H1 (cell line): Measurements from ENCODE around the gene KRT27. TPM values are rescaled to one million over a fixed set of nuclear protein-coding genes. Genes with fewer than 3 reads are reported as not detected.

Source experiments
- CTCF ChIA-PET: fragments of 300-600 bp; sonication (Branson Sonifier 250); formaldehyde crosslinking; loops from one replicate; lab custom pipeline; 2021; ENCODE audit not compliant: partially characterized antibody; lab: Charles Lee
- POLR2A ChIA-PET: fragments of 300-600 bp; sonication (Branson Sonifier 250); formaldehyde crosslinking; loops from one replicate; lab custom pipeline; 2021; ENCODE audit warnings: inconsistent platforms; ENCODE audit not compliant: partially characterized antibody; lab: Charles Lee
- DNase-seq, 2 experiments: peaks; one replicate each; pipeline versions ENCODE4 v3.0.0 to v3.0.0-alpha.2; 2010 to 2022; ENCODE audit warnings: low spot score in 2 of 2, low read depth in 1 of 2, mixed read lengths in 1 of 2
- FAIRE-seq: peaks from 2 replicates; lab custom pipeline; 2011; peaks lifted over from hg19 to GRCh38; lab: Jason Lieb, UNC
- H2AFZ ChIP-seq: 2 replicates; pipeline ENCODE4 v1.8.1; 2012; ENCODE audit warnings: low read length, inconsistent platforms
- H2AK5ac ChIP-seq: 2 replicates; pipeline ENCODE4 v1.6.1; 2013; ENCODE audit warnings: low read depth, low read length
- H2BK120ac ChIP-seq: replicated peaks from 2 replicates; pipeline ENCODE3; 2013; ENCODE audit warnings: low read depth, low read length, inconsistent platforms
- H2BK12ac ChIP-seq: 2 replicates; pipeline ENCODE4 v1.6.1; 2013; ENCODE audit warnings: low read depth, low read length
- H2BK15ac ChIP-seq: 2 replicates; pipeline ENCODE4 v1.6.1; 2013; ENCODE audit warnings: low read length
- H2BK20ac ChIP-seq: 2 replicates; pipeline ENCODE4 v1.6.1; 2013; ENCODE audit warnings: low read length
- H2BK5ac ChIP-seq: 2 replicates; pipeline ENCODE4 v1.6.1; 2013; ENCODE audit warnings: low read depth, low read length
- H3K14ac ChIP-seq: 2 replicates; pipeline ENCODE4 v1.6.1; 2013; ENCODE audit warnings: inconsistent platforms; ENCODE audit not compliant: insufficient read length
- H3K18ac ChIP-seq: 2 replicates; pipeline ENCODE4 v1.6.1; 2013; ENCODE audit warnings: low read length; ENCODE audit errors: extremely low read depth
- H3K23ac ChIP-seq: 2 replicates; pipeline ENCODE4 v1.6.1; 2013; ENCODE audit warnings: inconsistent platforms; ENCODE audit not compliant: insufficient read length
- H3K23me2 ChIP-seq: 2 replicates; pipeline ENCODE4 v1.6.1; 2013; ENCODE audit warnings: low read depth, low read length
- H3K27ac ChIP-seq: 2 replicates; pipeline ENCODE4 v1.6.1; 2011; ENCODE audit warnings: low read depth, low read length, inconsistent platforms
- H3K27me3 ChIP-seq, 4 experiments: replicated peaks in 1 of 4; 1 replicate in 1 of 4; 2 replicates in 3 of 4; pipeline versions ENCODE4 v1.6.1 to v1.8.1; 2011 to 2013; ENCODE audit warnings: low read length in 3 of 4, mild to moderate bottlenecking in 3 of 4, inconsistent platforms in 2 of 4, mixed read lengths in 2 of 4, moderate library complexity in 1 of 4; ENCODE audit not compliant: control insufficient read depth in 3 of 4, insufficient read depth in 3 of 4; ENCODE audit errors: extremely low read depth in 1 of 4
- H3K36me3 ChIP-seq, 4 experiments: 2 replicates each; pipeline versions ENCODE4 v1.6.1 to v1.8.1; 2011 to 2013; ENCODE audit warnings: mild to moderate bottlenecking in 4 of 4, low read length in 3 of 4, moderate library complexity in 2 of 4, control low read depth in 1 of 4, inconsistent platforms in 1 of 4; ENCODE audit not compliant: insufficient read depth in 4 of 4, control insufficient read depth in 2 of 4
- H3K4ac ChIP-seq: replicated peaks from 2 replicates; pipeline ENCODE3; 2013; ENCODE audit warnings: low read length, low read depth, mixed read lengths, inconsistent platforms; ENCODE audit not compliant: insufficient read length
- H3K4me1 ChIP-seq, 4 experiments: replicated peaks in 1 of 4; 1 replicate in 1 of 4; 2 replicates in 3 of 4; pipeline versions ENCODE4 v1.6.1 to v1.8.1; 2011 to 2013; ENCODE audit warnings: low read length in 3 of 4, inconsistent platforms in 2 of 4, mixed read lengths in 1 of 4; ENCODE audit not compliant: insufficient read depth in 4 of 4, control insufficient read depth in 3 of 4
- H3K4me2 ChIP-seq, 2 experiments: 2 replicates each; pipeline versions ENCODE4 v1.6.1 to v1.8.1; 2011 to 2013; ENCODE audit warnings: low read depth in 2 of 2, low read length in 2 of 2, control low read depth in 1 of 2, inconsistent platforms in 1 of 2, mild to moderate bottlenecking in 1 of 2; ENCODE audit not compliant: insufficient read depth in 1 of 2
- H3K4me3 ChIP-seq, 4 experiments: fragments of 200-600, 300-600 bp in 1 of 4; sonication (generic), shearing (Covaris generic), sonication (Bioruptor Twin) in 1 of 4; 2 replicates each; pipeline versions ENCODE4 v1.5.1 to v1.8.1; 2011 to 2016; ENCODE audit warnings: low read length in 4 of 4, low read depth in 3 of 4, control low read depth in 2 of 4, inconsistent platforms in 2 of 4, mild to moderate bottlenecking in 2 of 4, mixed read lengths in 1 of 4, moderate library complexity in 1 of 4; ENCODE audit not compliant: insufficient read depth in 2 of 4; ENCODE audit errors: extremely low read depth in 1 of 4
- H3K56ac ChIP-seq: replicated peaks from 2 replicates; pipeline ENCODE3; 2013; ENCODE audit warnings: low read depth, mild to moderate bottlenecking, mixed read lengths, low read length, inconsistent platforms; ENCODE audit not compliant: insufficient read length
- H3K79me1 ChIP-seq: 2 replicates; pipeline ENCODE4 v1.6.1; 2013; ENCODE audit warnings: low read depth, low read length, control low read depth
- H3K79me2 ChIP-seq, 2 experiments: 2 replicates each; pipeline versions ENCODE4 v1.6.1 to v1.8.1; 2012 to 2013; ENCODE audit warnings: low read length in 2 of 2, mild to moderate bottlenecking in 2 of 2, inconsistent platforms in 1 of 2; ENCODE audit not compliant: insufficient read depth in 2 of 2, control insufficient read depth in 1 of 2
- H3K9ac ChIP-seq, 4 experiments: replicated peaks in 1 of 4; 1 replicate in 1 of 4; 2 replicates in 3 of 4; pipeline versions ENCODE4 v1.6.1 to v1.8.1; 2011 to 2013; ENCODE audit warnings: low read depth in 3 of 4, low read length in 3 of 4, control low read depth in 2 of 4, mild to moderate bottlenecking in 2 of 4, moderate library complexity in 2 of 4, inconsistent platforms in 1 of 4; ENCODE audit errors: extremely low read depth in 1 of 4
- H3K9me3 ChIP-seq, 2 experiments: 2 replicates each; pipeline versions ENCODE4 v1.6.1 to v1.8.1; 2012 to 2013; ENCODE audit warnings: mild to moderate bottlenecking in 2 of 2, moderate library complexity in 2 of 2, control low read depth in 1 of 2, inconsistent platforms in 1 of 2, low read depth in 1 of 2, low read length in 1 of 2, mixed read lengths in 1 of 2; ENCODE audit not compliant: insufficient read depth in 2 of 2
- H4K20me1 ChIP-seq, 2 experiments: replicated peaks in 1 of 2; 2 replicates each; pipeline versions ENCODE3 to v1.8.1; 2011 to 2013; ENCODE audit warnings: inconsistent platforms in 2 of 2, low read length in 2 of 2, mild to moderate bottlenecking in 1 of 2; ENCODE audit not compliant: insufficient read depth in 2 of 2, control insufficient read depth in 1 of 2
- H4K5ac ChIP-seq: 2 replicates; pipeline ENCODE4 v1.6.1; 2013; ENCODE audit warnings: low read length, low read depth, mixed read lengths, inconsistent platforms; ENCODE audit not compliant: insufficient read length
- H4K8ac ChIP-seq: 2 replicates; pipeline ENCODE4 v1.8.0; 2013; ENCODE audit warnings: mild to moderate bottlenecking, moderate library complexity, low read length, inconsistent platforms; ENCODE audit not compliant: insufficient read depth; ENCODE audit errors: extremely low read depth
- H4K91ac ChIP-seq: replicated peaks from 2 replicates; pipeline ENCODE3; 2013; ENCODE audit warnings: low read length, mixed read lengths, inconsistent platforms; ENCODE audit not compliant: insufficient read length
- CREB1 ChIP-seq: IDR thresholded peaks from 2 replicates; pipeline ENCODE4 v1.6.1; 2012; ENCODE audit warnings: inconsistent platforms
- CTBP2 ChIP-seq: IDR thresholded peaks from 2 replicates; pipeline ENCODE4 v1.7.0; 2011; ENCODE audit warnings: borderline replicate concordance, mild to moderate bottlenecking, moderate library complexity, mixed read lengths, low read length; ENCODE audit not compliant: insufficient read depth, insufficient read length
- EP300 ChIP-seq, 2 experiments: IDR thresholded peaks; 1 replicate in 1 of 2; 2 replicates in 1 of 2; pipeline ENCODE4 v1.6.1; 2011 to 2012; ENCODE audit warnings: low read depth in 2 of 2, low read length in 2 of 2, mild to moderate bottlenecking in 2 of 2, borderline replicate concordance in 1 of 2, inconsistent platforms in 1 of 2, moderate library complexity in 1 of 2
- FOSL1 ChIP-seq: IDR thresholded peaks from 2 replicates; pipeline ENCODE4 v1.6.1; 2011; ENCODE audit warnings: mild to moderate bottlenecking, low read depth, low read length, moderate library complexity; ENCODE audit not compliant: insufficient read depth
- HDAC6 ChIP-seq: IDR thresholded peaks from one replicate; pipeline ENCODE4 v1.7.1; 2012; ENCODE audit warnings: low read depth, mild to moderate bottlenecking, inconsistent platforms, low read length, moderate library complexity
- JUN ChIP-seq: IDR thresholded peaks from 2 replicates; pipeline ENCODE4 v1.6.1; 2011; ENCODE audit warnings: low read depth, mild to moderate bottlenecking, improper control_type of control experiment, low read length
- KDM5A ChIP-seq: fragments of 200-600 bp; IDR thresholded peaks from 2 replicates; pipeline ENCODE4 v1.7.1; 2012; ENCODE audit warnings: mild to moderate bottlenecking, low read length, inconsistent platforms, mixed read lengths
- POLR2AphosphoS5 ChIP-seq: IDR thresholded peaks from 2 replicates; pipeline ENCODE4 v1.6.1; 2011; ENCODE audit warnings: low read depth, low read length
- SIN3A ChIP-seq, 2 experiments: IDR thresholded peaks in 1 of 2; conservative IDR thresholded peaks in 1 of 2; 2 replicates each; pipeline ENCODE4 v1.6.1; 2011 to 2012; ENCODE audit warnings: low read length in 2 of 2, improper control_type of control experiment in 1 of 2, low read depth in 1 of 2, mild to moderate bottlenecking in 1 of 2
- SUZ12 ChIP-seq: fragments of 200-600 bp; sonication (generic); IDR thresholded peaks from 2 replicates; pipeline ENCODE4 v1.6.1; 2012; ENCODE audit warnings: mild to moderate bottlenecking, inconsistent platforms, low read length, moderate library complexity, mixed read lengths
- TAF1 ChIP-seq: IDR thresholded peaks from 2 replicates; pipeline ENCODE4 v1.6.1; 2011; ENCODE audit warnings: mild to moderate bottlenecking, low read depth, low read length
- TAF7 ChIP-seq: optimal IDR thresholded peaks from 2 replicates; pipeline ENCODE3; 2011; ENCODE audit warnings: low read depth, mild to moderate bottlenecking, inconsistent platforms, low read length, moderate library complexity, borderline replicate concordance
- WGBS, 2 experiments: shearing (Covaris generic) in 1 of 2; methylation state at CpG; one replicate each; pipeline versions ENCODE4 v1.1.6 to v1.1.7; 2013 to 2015; ENCODE audit warnings: low lambda C conversion rate in 2 of 2, mixed read lengths in 2 of 2, inconsistent platforms in 1 of 2, low coverage in 1 of 2, missing lambda C conversion rate in 1 of 2; ENCODE audit not compliant: insufficient replicate concordance in 2 of 2, insufficient coverage in 1 of 2, insufficient read length in 1 of 2; ENCODE audit errors: extremely low coverage in 1 of 2, missing lambda C conversion rate in 1 of 2; 5-methylcytosine and 5-hydroxymethylcytosine counted together
- polyA plus RNA-seq, 7 experiments: library from polyadenylated mRNA; depleted of rRNA in 3 of 7; stranded (reverse) in 5 of 7; unstranded in 2 of 7; fragments of >200 nt in 5 of 7; fragments of 200-250 nt in 2 of 7; gene quantifications; 1 replicate in 5 of 7; 2 replicates in 1 of 7; 4 replicates in 1 of 7; pipeline versions ENCODE4 v1.2.1 to v1.2.3, GENCODE V29; 2011 to 2013; ENCODE audit warnings: missing spikeins in 2 of 7, mixed read lengths in 2 of 7
- total RNA-seq: library from RNA; stranded (reverse); fragmentation: NEBNext Ultra II Directional; extraction: Animal tissue kit (Norgen Biotek cat#: 25700); gene quantifications from 2 replicates; pipeline ENCODE4 v1.2.1, GENCODE V29; 2021

The KRT27 gene
- total and polyA plus RNA-seq, 2 of the 8 experiments (the other 6 are each of a cell fraction or from before 2014, with no cell fraction given) = not detected

- 82% methylated on average over 1 of the region's 1 CpG; no CpG with 5 or more reads in 1 of the 2 experiments for WGBS, 2 experiments
- no peak for FAIRE-seq
- no peak overlapping the region for H3K9ac ChIP-seq
- H4K8ac ChIP-seq = no peak overlapping the region
- no peak overlapping the region for H3K18ac ChIP-seq
- no peak for DNase-seq
- no peak overlapping the region for H4K91ac ChIP-seq
- H3K79me1 ChIP-seq = no peaks in the 10 kb centered on the region
- H3K27ac ChIP-seq = no peak overlapping the region
- peaks cover 17 to 31% of the 10 kb centered on the region in 2 experiments for H3K9me3 ChIP-seq
- TF ChIP-seq KDM5A = no peak
- TF ChIP-seq EP300 (IDR thresholded peaks at IDR 0.05; ENCODE audit: borderline replicate concordance in 1 of 2, low read depth in 2 of 2, low read length in 2 of 2) = no peak
- no peak for TF ChIP-seq TAF1
- no peak for TF ChIP-seq JUN
- TF ChIP-seq CREB1 = no peak
- no peak for TF ChIP-seq SUZ12
- no peak for TF ChIP-seq HDAC6
- no peak for TF ChIP-seq SIN3A (conservative IDR thresholded peaks at IDR 0.05 in 1 of 2, IDR thresholded peaks at IDR 0.05 in 1 of 2; ENCODE audit: low read depth in 1 of 2, low read length in 2 of 2)
- TF ChIP-seq TAF7 = no peak
- no peak for TF ChIP-seq CTBP2
- no peak for TF ChIP-seq FOSL1
- no peak for TF ChIP-seq POLR2AphosphoS5
- no peak overlapping the region for H2AK5ac ChIP-seq
- no peak overlapping the region for H2BK5ac ChIP-seq
- no peak overlapping the region for H2BK12ac ChIP-seq
- no peak overlapping the region for H2AFZ ChIP-seq
- no peaks in the 10 kb centered on the region for H3K23me2 ChIP-seq
- no peaks in the 10 kb centered on the region for H3K36me3 ChIP-seq
- no peaks in the 10 kb centered on the region for H3K79me2 ChIP-seq
- H3K4me1 ChIP-seq = no peaks in the 10 kb centered on the region
- H3K4me2 ChIP-seq = no peak overlapping the region
- CTCF ChIA-PET = no interaction called here
- no peak overlapping the region for H3K4me3 ChIP-seq
- no peak overlapping the region for H2BK20ac ChIP-seq
- no peak overlapping the region for H3K4ac ChIP-seq
- POLR2A ChIA-PET = interaction anchor here (0.6 kb wide), 1 partner anchor 15 kb away, joined by 3 read pairs; no protein-coding TSS in a partner anchor
- H3K23ac ChIP-seq = no peak overlapping the region
- H2BK15ac ChIP-seq = no peak overlapping the region
- no peak overlapping the region for H3K14ac ChIP-seq
- H4K5ac ChIP-seq = no peak overlapping the region
- no peaks in the 10 kb centered on the region for H3K27me3 ChIP-seq
- H4K20me1 ChIP-seq = no peaks in the 10 kb centered on the region
- no peak overlapping the region for H3K56ac ChIP-seq
- no peak overlapping the region for H2BK120ac ChIP-seq
These were observed 22.0 kb downstream of the KRT27 start for GRCh38 chr17:40760105-40761016.
